Measurements from ENCODE around the gene BTF3L4. TPM values are rescaled to one million over a fixed set of nuclear protein-coding genes. Genes with fewer than 3 reads are reported as not detected.

BTF3L4 gene
- total and polyA plus RNA-seq, 2 experiments from 2014 or later = 112 to 154 TPM

GRCh38 chr1:52119301-52120079, 63.4 kb downstream of the BTF3L4 start (continued):
- TF ChIP-seq ZNF462 (CRISPR knock-in tag; IDR thresholded peaks at IDR 0.05) = no peak
- no peak for TF ChIP-seq ZNF114 (CRISPR knock-in tag; IDR thresholded peaks at IDR 0.05)

- no peak overlapping the region for H3K27ac Mint-ChIP-seq
- TF ChIP-seq ZNF462 (CRISPR knock-in tag; IDR thresholded peaks at IDR 0.05) (no peak), ZNF331 (CRISPR knock-in tag; IDR thresholded peaks at IDR 0.05; ENCODE audit: low read depth) (no peak), ETS1 (IDR thresholded peaks at IDR 0.05) (no peak)
Measured at GRCh38 chr1:52122384-52122783, 66.3 kb downstream of the BTF3L4 start.

More at GRCh38 chr1:52122384-52122783, 66.3 kb downstream of the BTF3L4 start:
- Histone ChIP-seq H3K27me3 (ENCODE audit: insufficient read depth) (no peaks in the 10 kb centered on the region), H3K4me2 (no peak overlapping the region), H3K4me3 (no peak overlapping the region), H4K20me1 (replicated peaks; ENCODE audit: insufficient read depth) (no peaks in the 10 kb centered on the region), H3K36me3 (ENCODE audit: insufficient read depth) (no peaks in the 10 kb centered on the region), H2AFZ (peak overlapping the region; percentile 33; the same call in 1 of the 2 replicates), H3K79me2 (replicated peaks; ENCODE audit: insufficient read depth) (no peaks in the 10 kb centered on the region), H3K9me2 (ENCODE audit: insufficient read depth) (no peaks in the 10 kb centered on the region), H3F3A (replicated peaks; ENCODE audit: low read depth) (no peaks in the 10 kb centered on the region), H3K4me1 (ENCODE audit: insufficient read depth) (peaks cover 12% of the 10 kb centered on the region), H3K27ac (ENCODE audit: low read depth) (no peak overlapping the region)
- Mint-ChIP-seq H3K36me3 (ENCODE audit: low read depth) (no peaks in the 10 kb centered on the region), H3K4me3 (no peak overlapping the region), H3K4me1 (peaks cover 19% of the 10 kb centered on the region), H3K27me3 (ENCODE audit: insufficient read depth, low read depth, poor library complexity) (no peaks in the 10 kb centered on the region), H3K9me3 (no peaks in the 10 kb centered on the region)
- ATAC-seq (no peak), DNase-seq (ENCODE audit: low spot score) (no peak)
